Effector memory CD4-positive, alpha-beta T cell (primary cell): Measurements from ENCODE around the gene ARHGAP24.

Experiments
- DNase-seq, 3 donors: peaks; one replicate each; pipeline ENCODE4 v3.0.0-alpha.2; 2020
- H3K27ac ChIP-seq: 2 replicates; pipeline ENCODE4 v1.7.0; 2013; ENCODE audit warnings: mild to moderate bottlenecking, low read length, moderate library complexity; ENCODE audit not compliant: insufficient read depth, poor library complexity, severe bottlenecking
- H3K27me3 ChIP-seq: replicated peaks from 2 replicates; pipeline ENCODE4 v1.7.0; 2013; ENCODE audit warnings: mild to moderate bottlenecking, low read length; ENCODE audit not compliant: insufficient read depth, control insufficient read depth, poor library complexity, severe bottlenecking
- H3K36me3 ChIP-seq: 2 replicates; pipeline ENCODE4 v1.7.0; 2013; ENCODE audit warnings: mild to moderate bottlenecking, low read length, moderate library complexity; ENCODE audit not compliant: control insufficient read depth, insufficient read depth
- H3K4me1 ChIP-seq: 2 replicates; pipeline ENCODE4 v1.7.0; 2013; ENCODE audit warnings: low read length, mild to moderate bottlenecking; ENCODE audit not compliant: control insufficient read depth, insufficient read depth, poor library complexity, severe bottlenecking
- H3K4me3 ChIP-seq: 2 replicates; pipeline ENCODE4 v1.7.0; 2013; ENCODE audit warnings: low read length, low read depth, mild to moderate bottlenecking; ENCODE audit not compliant: insufficient read depth, poor library complexity, severe bottlenecking
- H3K9me3 ChIP-seq: 2 replicates; pipeline ENCODE4 v1.7.0; 2013; ENCODE audit warnings: mild to moderate bottlenecking, low read length, moderate library complexity; ENCODE audit not compliant: control insufficient read depth

Gene ARHGAP24

GRCh38 chr4:85669204-85669603 is 194.3 kb downstream of the ARHGAP24 start:
- no peaks in the 10 kb centered on the region for H3K4me1 ChIP-seq
- no peaks in the 10 kb centered on the region for H3K36me3 ChIP-seq
- no peaks in the 10 kb centered on the region for H3K27me3 ChIP-seq
- no peaks in the 10 kb centered on the region for H3K9me3 ChIP-seq
- no peak overlapping the region for H3K4me3 ChIP-seq
- H3K27ac ChIP-seq = no peak overlapping the region
- no peak for DNase-seq

- no peak overlapping the region for H3K27ac ChIP-seq
- H3K4me3 ChIP-seq = no peak overlapping the region
- no peak for DNase-seq
- no peaks in the 10 kb centered on the region for H3K9me3 ChIP-seq
- H3K36me3 ChIP-seq = no peaks in the 10 kb centered on the region
- H3K27me3 ChIP-seq = no peaks in the 10 kb centered on the region
- no peaks in the 10 kb centered on the region for H3K4me1 ChIP-seq
Observed at GRCh38 chr4:85669992-85670548, 195.1 kb downstream of the ARHGAP24 start.

GRCh38 chr4:85671120-85671519 is 196.2 kb downstream of the ARHGAP24 start:
- Histone ChIP-seq H3K27ac (no peak overlapping the region), H3K9me3 (no peaks in the 10 kb centered on the region), H3K36me3 (no peaks in the 10 kb centered on the region), H3K27me3 (no peaks in the 10 kb centered on the region), H3K4me3 (no peak overlapping the region), H3K4me1 (no peaks in the 10 kb centered on the region)
- DNase-seq = no peak

GRCh38 chr4:85672116-85672515 is 197.2 kb downstream of the ARHGAP24 start:
- no peak overlapping the region for H3K4me3 ChIP-seq
- no peaks in the 10 kb centered on the region for H3K9me3 ChIP-seq
- H3K27ac ChIP-seq = no peak overlapping the region
- H3K36me3 ChIP-seq = no peaks in the 10 kb centered on the region
- no peaks in the 10 kb centered on the region for H3K4me1 ChIP-seq
- DNase-seq = no peak
- H3K27me3 ChIP-seq = no peaks in the 10 kb centered on the region

- no peak for DNase-seq
- H3K9me3 ChIP-seq = no peaks in the 10 kb centered on the region
- H3K36me3 ChIP-seq = no peaks in the 10 kb centered on the region
- no peak overlapping the region for H3K4me3 ChIP-seq
- no peak overlapping the region for H3K27ac ChIP-seq
- no peaks in the 10 kb centered on the region for H3K4me1 ChIP-seq
- H3K27me3 ChIP-seq = no peaks in the 10 kb centered on the region
Observed at GRCh38 chr4:85672959-85673358, 198.0 kb downstream of the ARHGAP24 start.

- Histone ChIP-seq H3K4me3 (no peak overlapping the region), H3K36me3 (no peaks in the 10 kb centered on the region), H3K27me3 (no peaks in the 10 kb centered on the region), H3K27ac (no peak overlapping the region), H3K9me3 (no peaks in the 10 kb centered on the region), H3K4me1 (no peaks in the 10 kb centered on the region)
- no peak for DNase-seq
Observed at GRCh38 chr4:85673540-85673939, 198.6 kb downstream of the ARHGAP24 start.

GRCh38 chr4:85675076-85676049 is 200.4 kb downstream of the ARHGAP24 start:
- H3K27ac ChIP-seq = no peak overlapping the region
- H3K4me1 ChIP-seq = no peaks in the 10 kb centered on the region
- no peaks in the 10 kb centered on the region for H3K9me3 ChIP-seq
- H3K36me3 ChIP-seq = no peaks in the 10 kb centered on the region
- no peaks in the 10 kb centered on the region for H3K27me3 ChIP-seq
- no peak for DNase-seq
- H3K4me3 ChIP-seq = no peak overlapping the region

- Histone ChIP-seq H3K4me3 (no peak overlapping the region), H3K27ac (no peak overlapping the region), H3K27me3 (no peaks in the 10 kb centered on the region), H3K36me3 (no peaks in the 10 kb centered on the region), H3K4me1 (no peaks in the 10 kb centered on the region), H3K9me3 (no peaks in the 10 kb centered on the region)
- DNase-seq = no peak
Observed at GRCh38 chr4:85676050-85676425, 201.1 kb downstream of the ARHGAP24 start.

- H3K4me1 ChIP-seq = no peaks in the 10 kb centered on the region
- H3K27ac ChIP-seq = no peak overlapping the region
- no peaks in the 10 kb centered on the region for H3K36me3 ChIP-seq
- DNase-seq = no peak
- no peaks in the 10 kb centered on the region for H3K9me3 ChIP-seq
- no peak overlapping the region for H3K4me3 ChIP-seq
- H3K27me3 ChIP-seq = no peaks in the 10 kb centered on the region
Observed at GRCh38 chr4:85676850-85677590, 202.1 kb downstream of the ARHGAP24 start.

- Histone ChIP-seq H3K4me1 (no peaks in the 10 kb centered on the region), H3K4me3 (no peak overlapping the region), H3K27me3 (no peaks in the 10 kb centered on the region), H3K36me3 (no peaks in the 10 kb centered on the region), H3K27ac (no peak overlapping the region), H3K9me3 (no peaks in the 10 kb centered on the region)
- no peak for DNase-seq
Observed at GRCh38 chr4:85681221-85681657, 206.3 kb downstream of the ARHGAP24 start.
